Esophagus squamous epithelium (tissue), 4 donors: Measurements from ENCODE around the gene MORC1.

Experiments used
- POLR2A ChIP-seq, 4 donors: fragments of 450-650 bp; IDR thresholded peaks; one replicate each; pipeline ENCODE4 v1.6.1; 2017; ENCODE audit warnings: antibody characterized with exemption in 4 of 4, mild to moderate bottlenecking in 4 of 4, moderate library complexity in 3 of 4
- TF ChIP-seq, protein P1 (sequence below), 6 experiments: fragments of 450-650 bp in 4 of 6; fragments of 200-600 bp in 2 of 6; sonication (generic) in 2 of 6; IDR thresholded peaks; one replicate each; pipeline ENCODE4 v1.5.1; 2016 to 2019; ENCODE audit warnings: antibody characterized with exemption in 6 of 6, mild to moderate bottlenecking in 4 of 6, moderate library complexity in 4 of 6

DNA sequence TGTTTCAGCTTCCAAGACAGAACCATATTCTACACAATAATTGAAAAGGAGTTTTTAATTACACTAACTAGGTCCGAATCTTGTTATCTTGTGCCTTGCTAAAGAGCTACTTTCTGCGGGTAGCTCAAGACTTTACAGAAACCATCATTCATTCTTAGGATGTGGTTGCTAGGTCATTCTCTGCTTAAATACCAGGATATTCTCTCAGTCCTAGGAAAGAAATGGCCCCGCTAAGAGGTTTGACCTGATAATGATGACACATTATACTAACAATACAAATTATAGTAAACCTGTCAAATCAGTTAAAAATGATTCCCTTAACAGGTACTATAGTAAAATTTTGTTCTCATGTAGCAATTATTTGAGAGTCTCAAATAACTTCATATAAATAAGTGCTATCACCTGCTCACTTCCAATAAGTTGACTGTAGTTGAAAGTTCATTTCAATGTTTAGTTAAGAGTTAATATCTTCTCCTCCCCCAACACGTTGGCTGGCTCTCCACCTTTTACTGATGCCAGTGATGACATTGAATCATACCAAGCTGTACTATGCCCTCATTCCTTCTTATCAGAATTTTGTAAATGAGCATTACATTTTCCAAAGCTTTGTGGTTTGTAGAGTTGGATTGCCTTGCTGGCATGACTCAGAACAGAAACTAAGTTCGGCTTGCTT, 15.0 kb upstream of the MORC1 start:
- TF ChIP-seq, protein P1, sequence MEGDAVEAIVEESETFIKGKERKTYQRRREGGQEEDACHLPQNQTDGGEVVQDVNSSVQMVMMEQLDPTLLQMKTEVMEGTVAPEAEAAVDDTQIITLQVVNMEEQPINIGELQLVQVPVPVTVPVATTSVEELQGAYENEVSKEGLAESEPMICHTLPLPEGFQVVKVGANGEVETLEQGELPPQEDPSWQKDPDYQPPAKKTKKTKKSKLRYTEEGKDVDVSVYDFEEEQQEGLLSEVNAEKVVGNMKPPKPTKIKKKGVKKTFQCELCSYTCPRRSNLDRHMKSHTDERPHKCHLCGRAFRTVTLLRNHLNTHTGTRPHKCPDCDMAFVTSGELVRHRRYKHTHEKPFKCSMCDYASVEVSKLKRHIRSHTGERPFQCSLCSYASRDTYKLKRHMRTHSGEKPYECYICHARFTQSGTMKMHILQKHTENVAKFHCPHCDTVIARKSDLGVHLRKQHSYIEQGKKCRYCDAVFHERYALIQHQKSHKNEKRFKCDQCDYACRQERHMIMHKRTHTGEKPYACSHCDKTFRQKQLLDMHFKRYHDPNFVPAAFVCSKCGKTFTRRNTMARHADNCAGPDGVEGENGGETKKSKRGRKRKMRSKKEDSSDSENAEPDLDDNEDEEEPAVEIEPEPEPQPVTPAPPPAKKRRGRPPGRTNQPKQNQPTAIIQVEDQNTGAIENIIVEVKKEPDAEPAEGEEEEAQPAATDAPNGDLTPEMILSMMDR (IDR thresholded peaks at IDR 0.05): no peak
- TF ChIP-seq POLR2A (IDR thresholded peaks at IDR 0.05): no peak
